ENCODE data around the gene COL4A3.

DNA sequence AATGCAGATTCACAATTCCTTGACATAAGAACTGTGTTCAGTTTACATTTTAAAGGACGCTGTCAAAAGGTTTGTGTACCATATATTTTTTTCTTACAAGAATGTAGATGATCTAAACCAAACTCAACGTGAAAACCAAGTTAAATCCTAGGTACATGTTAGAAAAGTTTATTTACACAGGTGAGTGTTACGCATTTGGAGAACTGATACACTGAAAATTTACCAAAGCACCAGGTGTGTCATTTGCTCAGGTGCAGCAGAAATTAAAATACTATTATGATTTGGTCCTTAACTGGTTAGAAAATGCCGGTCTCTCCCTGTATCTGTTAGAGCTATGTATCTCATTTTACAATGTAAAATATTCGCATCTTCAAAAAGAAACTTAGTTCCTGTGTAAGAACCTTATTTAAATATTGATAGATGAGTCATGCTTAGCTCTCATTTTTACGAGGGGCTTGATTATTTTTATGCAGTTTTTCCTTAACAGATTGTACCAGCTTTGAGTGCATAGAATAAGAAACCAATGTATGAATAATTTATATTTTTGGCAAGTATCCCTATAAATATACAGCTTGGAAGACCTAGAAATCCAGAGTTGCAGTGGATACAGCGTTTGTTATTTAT, 185.7 kb downstream of the COL4A3 start:
- TF ChIP-seq, protein P1, sequence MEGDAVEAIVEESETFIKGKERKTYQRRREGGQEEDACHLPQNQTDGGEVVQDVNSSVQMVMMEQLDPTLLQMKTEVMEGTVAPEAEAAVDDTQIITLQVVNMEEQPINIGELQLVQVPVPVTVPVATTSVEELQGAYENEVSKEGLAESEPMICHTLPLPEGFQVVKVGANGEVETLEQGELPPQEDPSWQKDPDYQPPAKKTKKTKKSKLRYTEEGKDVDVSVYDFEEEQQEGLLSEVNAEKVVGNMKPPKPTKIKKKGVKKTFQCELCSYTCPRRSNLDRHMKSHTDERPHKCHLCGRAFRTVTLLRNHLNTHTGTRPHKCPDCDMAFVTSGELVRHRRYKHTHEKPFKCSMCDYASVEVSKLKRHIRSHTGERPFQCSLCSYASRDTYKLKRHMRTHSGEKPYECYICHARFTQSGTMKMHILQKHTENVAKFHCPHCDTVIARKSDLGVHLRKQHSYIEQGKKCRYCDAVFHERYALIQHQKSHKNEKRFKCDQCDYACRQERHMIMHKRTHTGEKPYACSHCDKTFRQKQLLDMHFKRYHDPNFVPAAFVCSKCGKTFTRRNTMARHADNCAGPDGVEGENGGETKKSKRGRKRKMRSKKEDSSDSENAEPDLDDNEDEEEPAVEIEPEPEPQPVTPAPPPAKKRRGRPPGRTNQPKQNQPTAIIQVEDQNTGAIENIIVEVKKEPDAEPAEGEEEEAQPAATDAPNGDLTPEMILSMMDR (IDR thresholded peaks at IDR 0.05; ENCODE audit: insufficient read depth, low read depth, low read length) = no peak
- TF ChIP-seq EZH2 (IDR thresholded peaks at IDR 0.05; ENCODE audit: insufficient read depth, low read length) = no peak
